H9 (cell line): ENCODE results near the gene SVOP. TPM values are rescaled to one million over a fixed set of nuclear protein-coding genes. Genes with fewer than 3 reads are reported as not detected.

Experiments
- DNase-seq: peaks from one replicate; pipeline ENCODE4 v3.0.0-alpha.2; 2017
- H2AFZ ChIP-seq: one replicate; pipeline ENCODE4 v1.6.1; 2013; ENCODE audit warnings: mild to moderate bottlenecking, low read length, control low read depth, moderate library complexity
- H2AK5ac ChIP-seq: 2 replicates; pipeline ENCODE4 v1.6.1; 2013; ENCODE audit warnings: low read length, control low read depth, mixed read lengths; ENCODE audit not compliant: insufficient read length
- H2BK120ac ChIP-seq: one replicate; pipeline ENCODE4 v1.6.1; 2013; ENCODE audit warnings: low read depth, mild to moderate bottlenecking, low read length, control low read depth, inconsistent platforms; ENCODE audit not compliant: poor library complexity, severe bottlenecking
- H2BK12ac ChIP-seq: 2 replicates; pipeline ENCODE4 v1.6.1; 2013; ENCODE audit warnings: low read length, control low read depth, mixed read lengths, low read depth; ENCODE audit not compliant: insufficient read length
- H2BK15ac ChIP-seq: 2 replicates; pipeline ENCODE4 v1.6.1; 2013; ENCODE audit warnings: low read depth, low read length, control low read depth
- H2BK20ac ChIP-seq: one replicate; pipeline ENCODE4 v1.6.1; 2013; ENCODE audit warnings: low read depth, mild to moderate bottlenecking, low read length, control low read depth, inconsistent platforms; ENCODE audit not compliant: poor library complexity, severe bottlenecking
- H2BK5ac ChIP-seq: 2 replicates; pipeline ENCODE4 v1.6.1; 2013; ENCODE audit warnings: low read length, control low read depth, mixed read lengths; ENCODE audit not compliant: insufficient read length
- H3K14ac ChIP-seq: 2 replicates; pipeline ENCODE4 v1.6.1; 2013; ENCODE audit warnings: low read length, control low read depth; ENCODE audit not compliant: insufficient read depth
- H3K18ac ChIP-seq: 2 replicates; pipeline ENCODE4 v1.6.1; 2013; ENCODE audit warnings: low read depth, mild to moderate bottlenecking, mixed read lengths, low read length, control low read depth; ENCODE audit not compliant: insufficient read length
- H3K23ac ChIP-seq: 2 replicates; pipeline ENCODE4 v1.6.1; 2013; ENCODE audit warnings: low read length, control low read depth, mixed read lengths, low read depth; ENCODE audit not compliant: insufficient read length
- H3K23me2 ChIP-seq: 2 replicates; pipeline ENCODE4 v1.6.1; 2013; ENCODE audit warnings: low read depth, mild to moderate bottlenecking, mixed read lengths, low read length, control low read depth; ENCODE audit not compliant: insufficient read length, poor library complexity, severe bottlenecking
- H3K27ac ChIP-seq: 2 replicates; pipeline ENCODE4 v1.5.1; 2013; ENCODE audit warnings: low read length, control low read depth, mixed read lengths, low read depth; ENCODE audit not compliant: insufficient read length
- H3K27me3 ChIP-seq: 2 replicates; pipeline ENCODE4 v1.6.1; 2013; ENCODE audit warnings: low read length, control low read depth, inconsistent platforms; ENCODE audit not compliant: insufficient read depth
- H3K4ac ChIP-seq: 2 replicates; pipeline ENCODE4 v1.6.1; 2013; ENCODE audit warnings: low read depth, mild to moderate bottlenecking, control low read depth, inconsistent platforms, low read length, moderate library complexity
- H3K4me1 ChIP-seq: 2 replicates; pipeline ENCODE4 v1.6.1; 2013; ENCODE audit warnings: low read length, control low read depth, inconsistent platforms; ENCODE audit not compliant: insufficient read depth
- H3K4me2 ChIP-seq: 2 replicates; pipeline ENCODE4 v1.6.1; 2013; ENCODE audit warnings: low read length, control low read depth, mixed read lengths; ENCODE audit not compliant: insufficient read length, insufficient read depth
- H3K56ac ChIP-seq: 2 replicates; pipeline ENCODE4 v1.6.1; 2013; ENCODE audit warnings: low read depth, mild to moderate bottlenecking, mixed read lengths, low read length, control low read depth; ENCODE audit not compliant: insufficient read length
- H3K79me1 ChIP-seq: 2 replicates; pipeline ENCODE4 v1.6.1; 2013; ENCODE audit warnings: low read depth, mild to moderate bottlenecking, moderate library complexity, low read length, control low read depth, inconsistent platforms; ENCODE audit not compliant: insufficient read depth, poor library complexity, severe bottlenecking
- H3K79me2 ChIP-seq: 2 replicates; pipeline ENCODE4 v1.6.1; 2013; ENCODE audit warnings: low read length, control low read depth, inconsistent platforms; ENCODE audit not compliant: insufficient read depth
- H3K9ac ChIP-seq: 2 replicates; pipeline ENCODE4 v1.6.1; 2013; ENCODE audit warnings: low read length, control low read depth, mixed read lengths; ENCODE audit not compliant: insufficient read length; ENCODE audit errors: extremely low read depth
- H3K9me3 ChIP-seq: one replicate; pipeline ENCODE4 v1.6.1; 2013; ENCODE audit warnings: low read depth, low read length, inconsistent platforms; ENCODE audit not compliant: control insufficient read depth
- H3T11ph ChIP-seq: one replicate; pipeline ENCODE4 v1.6.1; 2013; ENCODE audit warnings: mild to moderate bottlenecking, low read length, control low read depth, inconsistent platforms
- H4K20me1 ChIP-seq: one replicate; pipeline ENCODE4 v1.6.1; 2013; ENCODE audit not compliant: control insufficient read depth, insufficient read length, insufficient read depth
- H4K5ac ChIP-seq: 2 replicates; pipeline ENCODE4 v1.6.1; 2013; ENCODE audit warnings: low read depth, mild to moderate bottlenecking, mixed read lengths, low read length, control low read depth; ENCODE audit not compliant: insufficient read length
- H4K8ac ChIP-seq: replicated peaks from 2 replicates; pipeline ENCODE4 v1.6.1; 2013; ENCODE audit warnings: low read length, control low read depth, mixed read lengths, low read depth; ENCODE audit not compliant: insufficient read length
- H4K91ac ChIP-seq: 2 replicates; pipeline ENCODE4 v1.6.1; 2013; ENCODE audit warnings: low read depth, mild to moderate bottlenecking, moderate library complexity, mixed read lengths, low read length, control low read depth; ENCODE audit not compliant: insufficient read length
- H3K27ac Mint-ChIP-seq, 3 experiments: 2 replicates in 2 of 3; 3 replicates in 1 of 3; pipeline ENCODE4 v1.8.0; 2020 to 2021; ENCODE audit warnings: mixed read lengths in 3 of 3, mild to moderate bottlenecking in 1 of 3, moderate library complexity in 1 of 3
- H3K27me3 Mint-ChIP-seq: 2 replicates; pipeline ENCODE4 v1.8.0; 2021; ENCODE audit warnings: low read depth, mild to moderate bottlenecking, moderate library complexity, mixed read lengths
- H3K36me3 Mint-ChIP-seq, 3 experiments: 2 replicates in 2 of 3; 3 replicates in 1 of 3; pipeline ENCODE4 v1.8.0; 2020 to 2021; ENCODE audit warnings: low read depth in 3 of 3, mixed read lengths in 3 of 3; ENCODE audit not compliant: insufficient read depth in 1 of 3
- H3K4me1 Mint-ChIP-seq, 2 experiments: 2 replicates each; pipeline ENCODE4 v1.8.0; 2020; ENCODE audit warnings: mixed read lengths in 2 of 2
- H3K4me3 Mint-ChIP-seq, 2 experiments: 2 replicates in 1 of 2; 3 replicates in 1 of 2; pipeline ENCODE4 v1.8.0; 2020 to 2021; ENCODE audit warnings: mild to moderate bottlenecking in 2 of 2, mixed read lengths in 2 of 2, moderate library complexity in 1 of 2
- H3K9me3 Mint-ChIP-seq, 2 experiments: 2 replicates in 1 of 2; 3 replicates in 1 of 2; pipeline ENCODE4 v1.8.0; 2020; ENCODE audit warnings: mild to moderate bottlenecking in 2 of 2, mixed read lengths in 2 of 2, moderate library complexity in 1 of 2
- CTCF ChIP-seq: fragments of 200-600 bp; sonication (generic); conservative IDR thresholded peaks from 3 replicates; pipeline ENCODE4 v1.8.0; 2021; ENCODE audit warnings: antibody characterized with exemption, mild to moderate bottlenecking
- WGBS: extraction: QIAGEN DNeasy Blood & Tissue Kit; methylation state at CpG from one replicate; pipeline ENCODE4 v1.1.7; 2013; ENCODE audit warnings: missing lambda C conversion rate, low lambda C conversion rate, mixed read lengths; ENCODE audit not compliant: insufficient read length; ENCODE audit errors: extremely low coverage; 5-methylcytosine and 5-hydroxymethylcytosine counted together
- total RNA-seq: library from RNA; stranded (reverse); gene quantifications from 2 replicates; pipeline ENCODE4 v1.2.1, GENCODE V29; 2021

Gene SVOP
- total RNA-seq, 1 experiment from 2014 or later: 0.15 TPM

- DNase-seq: no peak
- Histone ChIP-seq H3K27ac (no peak overlapping the region), H3K23ac (no peak overlapping the region), H3K56ac (no peak overlapping the region), H3K9me3 (no peaks in the 10 kb centered on the region), H2BK12ac (no peak overlapping the region), H3K18ac (no peak overlapping the region), H3K79me2 (no peaks in the 10 kb centered on the region), H3K79me1 (no peaks in the 10 kb centered on the region), H3K4me1 (no peaks in the 10 kb centered on the region), H2BK120ac (no peak overlapping the region), H4K91ac (no peak overlapping the region), H2AFZ (no peak overlapping the region), H4K8ac (no peak overlapping the region), H2BK20ac (no peak overlapping the region), H2BK5ac (no peak overlapping the region), H4K5ac (no peak overlapping the region), H3K9ac (no peak overlapping the region), H3K4me2 (no peak overlapping the region), H3K27me3 (no peaks in the 10 kb centered on the region), H3T11ph (no peak overlapping the region), H3K14ac (no peak overlapping the region), H2AK5ac (no peak overlapping the region), H3K4ac (no peak overlapping the region), H4K20me1 (no peaks in the 10 kb centered on the region), H3K23me2 (no peaks in the 10 kb centered on the region), H2BK15ac (no peak overlapping the region)
- Mint-ChIP-seq H3K27ac (no peak overlapping the region; a peak in 1 of 7 replicates), H3K4me1 (peaks cover 16 to 17% of the 10 kb centered on the region in 2 experiments), H3K27me3 (peaks cover 2% of the 10 kb centered on the region; the same call in 1 of the 2 replicates), H3K9me3 (no peaks in the 10 kb centered on the region), H3K4me3 (no peak overlapping the region), H3K36me3 (no peaks in the 10 kb centered on the region)
- no CpG with 5 or more reads among the region's 2 CpGs for WGBS
- no peak for TF ChIP-seq CTCF
Measured at GRCh38 chr12:108906971-108907370, 113.9 kb downstream of the SVOP start.
